HCT116 (cell line): Measurements from ENCODE around the gene KCNQ1OT1. TPM values are rescaled to one million over a fixed set of nuclear protein-coding genes. Genes with fewer than 3 reads are reported as not detected.

Source experiments
- ATAC-seq: fragments of 200-7000 bp; cut with Tn5 transposase; 2 replicates; pipeline ENCODE4 v1.9.1; 2020; ENCODE audit warnings: mild to moderate bottlenecking, moderate library complexity
- BruUV-seq: library from RNA; stranded (reverse); fragments of 400-500 nt; replicated peaks from 2 replicates; lab custom pipeline; 2021; lab: Mats Ljungman, UMichigan
- CTCF ChIA-PET: fragments of 300-600 bp; sonication (Branson Sonifier 250); formaldehyde crosslinking; loops from one replicate; lab custom pipeline; 2021; ENCODE audit warnings: antibody characterized with exemption; lab: Charles Lee
- POLR2A ChIA-PET: fragments of 300-600, 350-600 bp; sonication (Branson Sonifier 250); formaldehyde crosslinking; loops from one replicate; lab custom pipeline; 2021; ENCODE audit warnings: antibody characterized with exemption; lab: Charles Lee
- RAD21 ChIA-PET, 2 experiments: fragments of 300-600 bp; sonication (Branson Sonifier 250); formaldehyde crosslinking; loops; one replicate each; lab custom pipeline; 2023; ENCODE audit warnings: low total read pairs in 2 of 2; ENCODE audit not compliant: uncharacterized antibody in 2 of 2, unreplicated experiment in 2 of 2, low non-redundant PET in 1 of 2; lab: Charles Lee
- DNase-seq: peaks from one replicate; pipeline ENCODE4 v3.0.0-alpha.2; 2010; ENCODE audit warnings: low read depth, low spot score
- H2AFZ ChIP-seq: fragments of 200-600 bp; shearing (Covaris generic), sonication (generic); 2 replicates; pipeline ENCODE4 v1.6.1; 2017; ENCODE audit warnings: low read depth, mixed run types, mixed read lengths, antibody characterized with exemption, low read length; ENCODE audit not compliant: poor library complexity, severe bottlenecking
- H3K27ac ChIP-seq: 2 replicates; pipeline ENCODE4 v1.5.1; 2012; ENCODE audit warnings: low read depth, low read length
- H3K27me3 ChIP-seq: fragments of 200-600 bp; sonication (generic); 2 replicates; pipeline ENCODE4 v1.6.1; 2016; ENCODE audit warnings: mixed run types, low read length, mixed read lengths; ENCODE audit not compliant: insufficient read depth
- H3K36me3 ChIP-seq, 2 experiments: fragments of 200-500 bp in 1 of 2; fragments of 200-600 bp in 1 of 2; sonication (Bioruptor generic) in 1 of 2; sonication (generic) in 1 of 2; 2 replicates each; pipeline versions ENCODE4 v1.5.1 to v1.6.1; 2014 to 2016; ENCODE audit warnings: low read length in 2 of 2, inconsistent platforms in 1 of 2, mixed read lengths in 1 of 2, mixed run types in 1 of 2; ENCODE audit not compliant: insufficient read depth in 2 of 2, control insufficient read depth in 1 of 2
- H3K4me1 ChIP-seq, 2 experiments: fragments of 200-600 bp in 1 of 2; sonication (generic) in 1 of 2; 2 replicates each; pipeline versions ENCODE4 v1.5.1 to v1.6.1; 2012 to 2017; ENCODE audit warnings: low read length in 2 of 2, inconsistent platforms in 1 of 2, mild to moderate bottlenecking in 1 of 2, mixed read lengths in 1 of 2, mixed run types in 1 of 2, moderate library complexity in 1 of 2; ENCODE audit not compliant: insufficient read depth in 2 of 2, control insufficient read depth in 1 of 2
- H3K4me2 ChIP-seq: fragments of 200-600 bp; sonication (generic); 2 replicates; pipeline ENCODE4 v1.6.1; 2017; ENCODE audit warnings: mixed run types, low read length, mixed read lengths
- H3K4me3 ChIP-seq, 2 experiments: fragments of 200-600 bp in 1 of 2; sonication (generic) in 1 of 2; replicated peaks in 1 of 2; 2 replicates each; pipeline ENCODE4 v1.5.1; 2011 to 2016; ENCODE audit warnings: low read length in 2 of 2, control low read depth in 1 of 2, low read depth in 1 of 2, mild to moderate bottlenecking in 1 of 2, mixed read lengths in 1 of 2, mixed run types in 1 of 2
- H3K79me2 ChIP-seq: fragments of 200-600 bp; sonication (generic); 2 replicates; pipeline ENCODE4 v1.6.1; 2017; ENCODE audit warnings: mild to moderate bottlenecking, mixed run types, low read length, moderate library complexity, mixed read lengths; ENCODE audit not compliant: insufficient read depth
- H3K9ac ChIP-seq: fragments of 200-600 bp; sonication (generic); 2 replicates; pipeline ENCODE4 v1.6.1; 2016; ENCODE audit warnings: low read length, mixed read lengths
- H3K9me2 ChIP-seq: fragments of 200-600 bp; sonication (generic), shearing (Covaris generic); 2 replicates; pipeline ENCODE4 v1.6.1; 2017; ENCODE audit warnings: mixed run types, mild to moderate bottlenecking, moderate library complexity; ENCODE audit not compliant: insufficient read depth
- H3K9me3 ChIP-seq, 2 experiments: fragments of 200-500 bp in 1 of 2; fragments of 200-600 bp in 1 of 2; sonication (Bioruptor generic) in 1 of 2; sonication (generic) in 1 of 2; 2 replicates each; pipeline ENCODE4 v1.6.1; 2014 to 2017; ENCODE audit warnings: low read length in 2 of 2, mixed read lengths in 2 of 2, inconsistent platforms in 1 of 2, low read depth in 1 of 2, mild to moderate bottlenecking in 1 of 2, mixed run types in 1 of 2, moderate library complexity in 1 of 2; ENCODE audit not compliant: control insufficient read depth in 1 of 2, insufficient read depth in 1 of 2
- H4K20me1 ChIP-seq: fragments of 200-600 bp; sonication (generic), shearing (Covaris generic); 2 replicates; pipeline ENCODE4 v1.6.1; 2017; ENCODE audit warnings: mixed run types, mild to moderate bottlenecking, moderate library complexity; ENCODE audit not compliant: insufficient read depth
- ATF3 ChIP-seq: IDR thresholded peaks from 2 replicates; pipeline ENCODE4 v1.6.1; 2012
- CBX3 ChIP-seq: IDR thresholded peaks from 2 replicates; pipeline ENCODE4 v1.6.1; 2012; ENCODE audit warnings: low read depth
- CEBPB ChIP-seq: IDR thresholded peaks from 2 replicates; pipeline ENCODE4 v1.6.1; 2012; ENCODE audit warnings: low read depth
- CTCF ChIP-seq, 3 experiments: fragments of 200-600 bp in 1 of 3; sonication (generic) in 1 of 3; IDR thresholded peaks in 2 of 3; conservative IDR thresholded peaks in 1 of 3; 2 replicates each; pipeline ENCODE4 v1.5.1; 2012 to 2017; ENCODE audit warnings: low read depth in 2 of 3, low read length in 2 of 3, antibody characterized with exemption in 1 of 3, borderline replicate concordance in 1 of 3, control low read depth in 1 of 3, mild to moderate bottlenecking in 1 of 3, mixed read lengths in 1 of 3, mixed run types in 1 of 3, moderate library complexity in 1 of 3; ENCODE audit not compliant: insufficient read depth in 1 of 3
- ELF1 ChIP-seq: IDR thresholded peaks from 2 replicates; pipeline ENCODE4 v1.6.1; 2012; ENCODE audit warnings: low read depth, borderline replicate concordance
- EZH2 ChIP-seq: fragments of 200-600 bp; sonication (generic); IDR thresholded peaks from 2 replicates; pipeline ENCODE4 v1.6.1; 2017; ENCODE audit warnings: antibody characterized with exemption, mixed run types
- FOSL1 ChIP-seq: IDR thresholded peaks from 2 replicates; pipeline ENCODE4 v1.6.1; 2012; ENCODE audit warnings: low read depth
- JUND ChIP-seq: IDR thresholded peaks from 2 replicates; pipeline ENCODE4 v1.6.1; 2012
- MAX ChIP-seq: IDR thresholded peaks from 2 replicates; pipeline ENCODE4 v1.6.1; 2012
- POLR2A ChIP-seq: IDR thresholded peaks from 2 replicates; pipeline ENCODE4 v1.7.0; 2011; ENCODE audit warnings: borderline replicate concordance; ENCODE audit not compliant: insufficient read depth, insufficient read length; ENCODE audit errors: extremely low read depth
- RAD21 ChIP-seq: IDR thresholded peaks from 2 replicates; pipeline ENCODE4 v1.6.1; 2012; ENCODE audit warnings: low read depth, mild to moderate bottlenecking
- SP1 ChIP-seq: IDR thresholded peaks from 2 replicates; pipeline ENCODE4 v1.6.1; 2012; ENCODE audit warnings: low read depth
- SRF ChIP-seq: IDR thresholded peaks from 2 replicates; pipeline ENCODE4 v1.6.1; 2012; ENCODE audit warnings: low read depth
- TCF7L2 ChIP-seq: IDR thresholded peaks from 2 replicates; pipeline ENCODE4 v1.7.0; 2011; ENCODE audit warnings: borderline replicate concordance, inconsistent platforms; ENCODE audit not compliant: insufficient read depth, insufficient read length; ENCODE audit errors: extremely low read depth
- YY1 ChIP-seq: IDR thresholded peaks from 2 replicates; pipeline ENCODE4 v1.6.1; 2011; ENCODE audit warnings: low read length, low read depth, moderate library complexity, mild to moderate bottlenecking; ENCODE audit not compliant: insufficient replicate concordance; ENCODE audit errors: extremely low read depth
- ZNF274 ChIP-seq: fragments of 200-500 bp; sonication (Bioruptor generic); IDR thresholded peaks from 2 replicates; pipeline ENCODE4 v1.6.1; 2014; ENCODE audit warnings: mild to moderate bottlenecking, low read depth, low read length, inconsistent platforms
- intact Hi-C: fragments of 100-400 bp; cut with micrococcal nuclease; formaldehyde crosslinking; loops from 2 replicates; pipeline ENCODE4 v1.10.0; 2022
- total RNA-seq: library from RNA; stranded (reverse); gene quantifications from one replicate; pipeline ENCODE4 v1.2.1, GENCODE V29; 2021; ENCODE audit not compliant: unreplicated experiment

Gene KCNQ1OT1
- total RNA-seq, 1 experiment from 2014 or later = 1.1 TPM

- H3K79me2 ChIP-seq = peaks cover 32% of the 10 kb centered on the region; the same call in 1 of the 2 replicates
- POLR2A ChIA-PET = no interaction called here
These were observed 14.7 kb downstream of the KCNQ1OT1 start for GRCh38 chr11:2685051-2685450.

More at GRCh38 chr11:2685051-2685450, 14.7 kb downstream of the KCNQ1OT1 start:
- Histone ChIP-seq H4K20me1 (no peaks in the 10 kb centered on the region), H2AFZ (no peak overlapping the region), H3K27me3 (no peaks in the 10 kb centered on the region), H3K4me2 (no peak overlapping the region), H3K9me2 (no peaks in the 10 kb centered on the region), H3K36me3 (no peaks in the 10 kb centered on the region; a peak in 1 of 4 replicates), H3K9ac (no peak overlapping the region), H3K4me3 (no peak overlapping the region), H3K27ac (no peak overlapping the region), H3K9me3 (no peaks in the 10 kb centered on the region), H3K4me1 (no peaks in the 10 kb centered on the region)
- DNase-seq (no peak), ATAC-seq (no peak)
- no peak for TF ChIP-seq ATF3
- no peak for TF ChIP-seq FOSL1
- TF ChIP-seq ELF1 = no peak
- no peak for TF ChIP-seq SRF
- TF ChIP-seq CEBPB = no peak
- TF ChIP-seq CTCF (IDR thresholded peaks at IDR 0.05 in 2 of 3, conservative IDR thresholded peaks at IDR 0.05 in 1 of 3; ENCODE audit: borderline replicate concordance in 1 of 3, insufficient read depth in 1 of 3, low read depth in 2 of 3, low read length in 2 of 3) = no peak
- no peak for TF ChIP-seq EZH2
- no peak for TF ChIP-seq CBX3
- no peak for TF ChIP-seq JUND
- no peak for TF ChIP-seq POLR2A
- no peak for TF ChIP-seq SP1
- no peak for TF ChIP-seq ZNF274
- no peak for TF ChIP-seq YY1
- no peak for TF ChIP-seq MAX
- no peak for TF ChIP-seq RAD21
- TF ChIP-seq TCF7L2 = no peak
- BruUV-seq = no TSS peak
- RAD21 ChIA-PET = no interaction called here
- CTCF ChIA-PET = no interaction called here
- intact Hi-C loops = no loop called here
